NCI-H2029 treated with DMSO at 0.1 percent for 48 hours (cell line): ENCODE results near the gene METTL25B.

Source experiments
- DNase-seq: peaks from one replicate; lab custom pipeline; 2025; lab: John Stamatoyannopoulos, UW

Gene METTL25B

DNA sequence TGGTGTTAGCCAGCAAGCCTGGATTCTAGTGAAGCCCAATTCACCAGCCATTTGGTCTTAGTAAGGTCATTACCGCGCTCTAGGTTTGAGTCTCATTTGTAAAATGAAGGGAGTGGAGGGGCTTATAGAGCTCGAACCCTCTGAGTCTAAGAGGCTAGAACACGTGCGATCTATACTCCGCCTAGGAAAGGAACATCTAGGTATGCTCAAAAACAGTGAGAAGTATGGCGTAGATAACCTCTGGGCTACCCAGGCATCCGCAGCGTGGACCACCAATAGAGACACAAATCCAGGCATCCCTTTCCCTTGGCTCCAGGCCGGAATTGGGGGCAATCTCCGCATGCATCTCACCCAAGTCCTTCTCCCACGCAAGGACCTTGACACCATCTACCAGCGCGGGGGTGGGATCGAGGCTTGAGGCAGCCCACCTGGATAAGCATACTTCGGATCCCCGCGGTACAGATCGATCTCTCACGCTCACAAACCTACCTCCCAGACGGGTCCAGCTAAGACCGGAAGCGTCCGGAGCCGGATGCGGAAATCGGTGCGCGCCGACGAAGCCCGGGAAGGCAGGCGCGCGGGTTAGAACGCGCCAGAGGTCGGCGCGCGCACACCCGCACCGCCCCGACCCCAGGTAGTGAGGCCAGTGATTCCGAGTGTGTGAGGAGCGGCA, at the start of gene METTL25B:
METTL25B (plus strand) TSS at position 544 of the 673 bp plus-strand sequence. CDS start 636 bp downstream, outside the sequence.
- peak; percentile 57 for DNase-seq

- no peak for DNase-seq
Observed at GRCh38 chr1:156680056-156680455, 48.2 kb upstream of the METTL25B start.

GRCh38 chr1:156681196-156681960, 46.9 kb upstream of the METTL25B start:
- no peak for DNase-seq

DNA sequence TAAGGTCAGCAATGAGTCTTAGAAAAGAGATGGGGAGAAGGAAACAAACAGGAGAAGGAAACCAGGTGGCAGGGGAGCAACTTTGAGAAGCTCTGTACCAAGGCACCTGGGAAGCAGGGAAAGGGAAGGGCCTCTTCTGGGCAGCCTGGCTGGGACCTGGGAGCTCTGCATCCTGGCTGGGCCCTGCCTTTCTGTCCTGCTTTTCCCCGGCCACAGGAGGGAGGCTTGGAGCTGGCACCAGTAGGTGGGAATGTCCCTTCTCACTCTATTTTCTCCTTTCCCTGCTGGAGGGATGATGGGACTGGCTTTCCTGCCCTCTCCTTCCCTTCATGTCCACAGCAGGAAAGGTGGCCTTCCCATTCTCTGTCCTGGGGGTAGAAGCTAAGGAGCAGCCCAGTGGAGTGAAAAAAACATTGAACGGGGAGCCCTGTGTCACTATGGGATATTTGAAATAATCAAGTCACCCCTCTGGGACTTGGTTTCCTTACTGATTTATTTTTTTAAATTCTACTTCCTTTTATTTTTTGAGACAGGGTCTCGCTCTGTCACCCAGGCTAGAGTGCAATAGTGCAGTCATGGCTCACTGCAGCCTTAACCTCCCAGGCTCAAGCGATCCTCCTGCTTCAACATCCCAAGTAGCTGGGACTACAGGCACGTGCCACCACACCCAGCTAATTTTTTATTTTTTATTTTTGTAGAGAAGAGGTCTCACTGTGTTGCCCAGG, 45.9 kb upstream of the METTL25B start:
- DNase-seq = no peak

DNA sequence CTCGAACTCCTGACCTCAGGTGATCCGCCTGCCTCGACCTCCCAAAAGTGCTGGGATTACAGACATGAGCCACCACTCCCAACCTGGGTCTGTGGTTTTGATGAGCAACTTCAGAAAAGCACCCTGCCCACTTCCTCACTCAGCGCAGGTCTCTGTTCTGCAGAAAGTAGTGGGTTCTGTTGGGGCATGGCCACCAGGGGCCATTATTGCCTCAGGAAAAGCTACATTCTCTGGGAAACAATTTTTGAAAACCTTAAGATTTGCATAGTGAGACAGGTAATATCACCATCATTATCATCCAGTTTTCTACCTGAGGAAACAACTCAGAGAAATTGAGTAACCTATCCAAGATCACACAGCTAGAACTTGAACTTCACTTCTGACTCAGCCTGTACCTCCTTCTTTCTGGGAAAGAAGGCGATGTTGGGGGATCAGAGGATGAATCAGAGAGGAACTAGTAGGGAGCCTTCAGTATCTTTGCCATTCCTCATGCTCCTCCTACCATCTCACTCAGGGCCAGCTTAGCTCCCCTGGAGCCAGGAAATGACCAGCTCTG, 44.0 kb upstream of the METTL25B start:
- DNase-seq = no peak

GRCh38 chr1:156689035-156689952, 39.0 kb upstream of the METTL25B start:
- no peak for DNase-seq

- no peak for DNase-seq
Observed at GRCh38 chr1:156689953-156690674, 38.2 kb upstream of the METTL25B start.

DNA sequence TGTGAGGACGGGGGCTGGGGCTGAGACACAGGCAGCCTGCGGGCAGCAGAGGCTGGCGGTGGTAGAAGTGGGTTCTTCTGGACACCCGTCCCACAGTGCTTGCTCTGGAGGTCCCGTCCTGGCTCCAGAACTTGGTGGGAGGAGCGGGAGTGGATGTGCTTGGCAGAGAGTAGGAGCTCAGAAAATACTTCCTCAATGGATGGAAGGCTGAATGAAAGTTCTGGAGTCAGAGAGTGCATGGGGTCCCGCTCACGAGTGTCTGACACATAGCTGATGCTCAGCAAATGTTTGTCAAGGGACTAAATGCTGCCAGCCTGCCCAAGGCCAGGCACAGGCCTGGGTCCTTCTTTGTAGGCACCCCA, 37.6 kb upstream of the METTL25B start:
- no peak for DNase-seq

- DNase-seq = no peak
Observed at GRCh38 chr1:156691191-156691590, 37.1 kb upstream of the METTL25B start.

DNA sequence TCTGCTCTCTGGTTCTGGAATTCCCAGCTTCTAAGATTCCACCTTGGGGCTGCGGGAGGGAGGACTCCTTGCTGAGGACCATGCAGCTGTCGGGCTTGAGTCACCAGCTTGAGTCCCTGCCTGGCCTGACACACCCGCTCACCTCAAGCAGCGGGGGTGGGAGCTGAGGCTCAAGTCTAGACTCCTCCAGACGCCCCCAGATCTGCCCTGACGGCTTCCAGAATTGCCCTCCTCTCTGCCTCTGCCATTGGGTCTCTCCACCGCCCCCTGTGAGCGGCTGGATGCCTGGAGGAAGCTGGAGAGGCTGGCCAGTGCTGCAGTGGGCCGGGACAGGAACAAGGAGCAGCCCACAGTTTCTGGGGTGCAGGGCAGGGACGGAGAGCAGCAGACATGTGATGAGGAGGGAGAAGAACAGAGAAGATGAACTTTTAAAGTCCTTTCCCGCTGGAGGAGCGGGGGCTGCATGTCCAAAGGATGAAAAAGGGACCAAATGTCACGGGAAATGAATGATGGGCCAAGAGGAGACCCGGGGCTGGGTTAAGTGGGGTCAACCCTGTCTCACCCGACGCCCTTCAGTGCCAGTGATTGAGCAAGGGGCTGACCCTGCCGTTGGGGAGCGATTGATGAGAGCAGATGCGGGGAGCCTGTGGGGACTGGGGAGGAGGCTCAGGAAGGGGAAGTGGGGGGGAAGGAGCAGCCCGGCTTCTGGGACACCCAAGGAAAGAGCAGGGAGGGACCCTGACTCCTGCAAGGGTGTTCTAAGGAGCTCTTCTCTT, 36.4 kb upstream of the METTL25B start:
- no peak for DNase-seq

DNA sequence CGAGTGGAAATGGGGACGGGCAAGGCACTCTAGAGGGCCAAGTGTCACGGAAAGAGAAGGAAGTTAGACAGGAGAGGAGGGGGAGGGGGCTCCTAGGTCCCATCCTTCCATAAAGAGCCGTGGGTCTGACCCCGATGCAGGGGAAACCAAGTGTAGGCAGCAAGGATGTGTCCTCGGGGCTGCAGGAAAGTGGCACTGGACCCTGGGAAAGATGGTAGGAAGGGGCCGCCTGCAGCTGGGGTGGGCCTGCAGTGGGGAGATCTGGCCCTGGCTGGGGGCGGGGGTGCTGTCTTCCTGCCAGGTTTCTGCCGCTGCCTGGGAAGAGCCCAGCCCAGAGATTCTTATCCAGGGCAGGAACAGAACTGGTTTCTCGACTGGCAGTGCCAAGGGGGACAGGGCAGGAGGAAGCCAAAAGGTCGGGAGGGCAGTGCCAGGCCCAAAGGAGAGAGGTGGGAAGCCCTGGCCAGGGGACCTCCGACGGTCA, 35.8 kb upstream of the METTL25B start:
- no peak for DNase-seq

DNA sequence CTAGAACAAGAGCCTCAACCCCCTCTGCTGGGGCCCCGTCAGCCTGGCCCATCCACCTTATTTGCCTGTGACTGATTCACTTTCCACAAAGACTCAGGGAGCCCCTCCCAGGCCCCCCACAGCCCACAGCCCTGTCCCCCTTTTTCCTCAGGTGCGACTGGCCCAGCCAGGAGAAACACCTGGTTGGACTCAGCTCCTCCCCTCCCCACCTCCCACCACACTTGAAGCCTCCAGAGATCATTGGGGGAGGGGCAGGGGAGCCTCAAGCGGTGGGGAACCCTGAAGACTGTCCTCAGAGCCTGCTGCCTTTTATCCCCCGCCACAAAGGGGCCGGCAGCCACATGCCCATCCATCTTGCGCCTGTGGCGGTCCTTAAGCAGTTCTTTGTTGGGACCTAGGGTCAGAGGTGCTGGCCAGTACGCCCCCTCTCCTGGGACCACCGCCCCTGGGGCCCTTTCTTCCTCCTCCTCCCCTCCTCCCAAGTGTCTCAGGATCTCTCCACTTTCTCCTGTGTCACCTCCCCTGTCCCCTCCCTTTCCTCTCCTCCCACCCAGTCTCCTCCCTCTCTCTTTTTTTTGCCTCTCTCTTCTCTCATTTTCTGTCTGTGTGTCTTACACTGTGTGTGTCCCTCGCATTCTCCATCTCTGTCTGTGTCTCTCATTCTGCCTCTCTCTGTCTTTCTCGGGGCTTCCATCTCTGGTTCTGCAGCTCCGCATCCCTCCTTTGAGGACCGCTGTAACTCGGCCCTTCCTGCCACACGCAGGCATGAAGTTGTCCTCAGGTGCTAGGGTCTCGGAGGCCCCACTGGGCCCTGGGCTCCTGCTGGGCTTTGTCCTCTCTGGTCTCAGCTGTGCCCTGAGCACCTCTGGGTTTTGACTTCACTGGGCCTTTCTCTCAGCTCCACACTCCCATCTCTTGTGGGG, 35.1 kb upstream of the METTL25B start:
- DNase-seq = no peak

DNA sequence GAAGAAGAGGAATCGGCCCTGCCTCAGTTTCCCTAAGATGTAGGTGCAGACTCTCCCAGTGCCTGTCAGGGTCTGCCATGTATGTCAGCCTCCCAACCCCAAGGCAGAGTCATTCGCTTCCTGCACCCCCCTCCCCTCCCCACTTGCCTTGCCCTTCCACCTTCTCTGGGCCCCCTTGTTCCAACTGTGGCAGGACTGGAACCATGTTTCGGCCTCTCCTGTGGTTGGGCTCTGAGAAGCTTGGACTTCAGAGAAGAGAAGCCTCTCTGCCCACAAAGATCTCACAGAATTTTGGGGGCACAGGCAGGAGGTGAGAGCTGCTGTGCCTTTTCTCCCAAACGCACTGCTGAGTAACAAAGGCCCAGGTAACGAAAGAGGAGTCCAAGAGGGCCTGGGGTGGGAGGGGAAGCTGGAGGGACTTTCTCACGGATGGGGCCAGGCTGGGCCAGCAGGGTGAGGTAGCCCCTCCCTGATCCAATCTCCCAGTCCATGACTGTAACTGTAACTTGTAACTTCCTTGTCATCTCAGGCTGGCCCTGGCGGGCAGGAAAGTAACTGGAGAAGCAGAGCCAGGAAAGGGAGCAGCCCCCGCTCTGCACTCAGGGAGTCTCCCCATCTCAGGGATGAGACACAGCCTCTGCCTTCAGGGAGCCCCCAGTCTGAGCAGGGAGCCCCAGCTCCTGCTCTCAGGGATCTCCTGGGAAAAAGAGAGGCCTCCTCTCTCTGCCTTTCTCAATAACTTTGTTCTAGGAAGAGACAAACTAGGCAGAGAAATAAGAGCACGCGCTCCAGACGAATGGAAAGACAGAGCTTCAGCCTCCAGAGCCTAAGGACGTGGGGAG, 34.2 kb upstream of the METTL25B start:
- DNase-seq = no peak

- no peak for DNase-seq
Observed at GRCh38 chr1:156694690-156694962, 33.6 kb upstream of the METTL25B start.

DNA sequence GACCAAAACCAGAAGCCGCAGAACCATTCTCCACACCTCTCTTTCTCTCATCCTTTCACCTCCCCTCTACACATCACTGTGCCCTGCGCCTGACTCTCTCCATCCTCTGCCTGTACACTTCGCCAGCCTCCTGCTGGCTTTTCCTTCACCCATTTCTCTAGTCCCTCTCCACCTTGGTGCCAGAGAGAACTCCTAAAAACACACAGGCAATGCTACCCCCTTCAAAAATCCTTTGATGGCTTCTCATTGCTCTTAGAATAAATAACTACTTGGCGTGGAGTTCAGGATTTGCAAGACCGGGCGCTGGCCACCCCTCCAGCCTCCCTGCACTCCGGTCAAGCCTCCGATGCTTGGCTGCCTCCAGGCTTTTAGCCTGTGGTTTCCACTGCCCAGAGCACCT, 31.5 kb upstream of the METTL25B start:
- DNase-seq = no peak

- DNase-seq = no peak
Observed at GRCh38 chr1:156697481-156697880, 30.8 kb upstream of the METTL25B start.

GRCh38 chr1:156698995-156699394, 29.3 kb upstream of the METTL25B start:
- DNase-seq = no peak
